Mesendoderm (in vitro differentiated cells): ENCODE data around the gene CD19.

Experiments
- DNase-seq: peaks from one replicate; pipeline ENCODE4 v3.0.0; 2013
- H2AK5ac ChIP-seq: 2 replicates; pipeline ENCODE4 v1.6.1; 2013; ENCODE audit warnings: low read length, inconsistent platforms
- H2BK120ac ChIP-seq: 2 replicates; pipeline ENCODE4 v1.6.1; 2013; ENCODE audit warnings: low read depth, mild to moderate bottlenecking, low read length, moderate library complexity, mixed read lengths
- H2BK15ac ChIP-seq: replicated peaks from 2 replicates; pipeline ENCODE4 v1.6.1; 2013; ENCODE audit warnings: low read depth, mild to moderate bottlenecking, moderate library complexity
- H2BK5ac ChIP-seq: 2 replicates; pipeline ENCODE4 v1.6.1; 2013; ENCODE audit warnings: low read length, inconsistent platforms
- H3K18ac ChIP-seq: 2 replicates; pipeline ENCODE4 v1.6.1; 2013; ENCODE audit warnings: mild to moderate bottlenecking, low read length, mixed read lengths
- H3K23ac ChIP-seq: one replicate; pipeline ENCODE4 v1.6.1; 2013; ENCODE audit warnings: low read length
- H3K27ac ChIP-seq: 2 replicates; pipeline ENCODE4 v1.5.1; 2013; ENCODE audit warnings: low read depth, mild to moderate bottlenecking, inconsistent platforms, low read length, moderate library complexity
- H3K27me3 ChIP-seq: 2 replicates; pipeline ENCODE4 v1.6.1; 2013; ENCODE audit warnings: low read length, control low read depth, mild to moderate bottlenecking, inconsistent platforms; ENCODE audit not compliant: insufficient read depth, poor library complexity
- H3K36me3 ChIP-seq: 2 replicates; pipeline ENCODE4 v1.6.1; 2013; ENCODE audit warnings: low read length, inconsistent platforms; ENCODE audit not compliant: control insufficient read depth, insufficient read depth
- H3K4ac ChIP-seq: one replicate; pipeline ENCODE4 v1.6.1; 2013; ENCODE audit warnings: low read depth, mild to moderate bottlenecking, low read length, moderate library complexity
- H3K4me1 ChIP-seq: 2 replicates; pipeline ENCODE4 v1.6.1; 2013; ENCODE audit warnings: low read depth, low read length, inconsistent platforms; ENCODE audit not compliant: control insufficient read depth
- H3K4me2 ChIP-seq: 2 replicates; pipeline ENCODE4 v1.6.1; 2013; ENCODE audit warnings: low read length
- H3K4me3 ChIP-seq: 2 replicates; pipeline ENCODE4 v1.5.1; 2013; ENCODE audit warnings: mild to moderate bottlenecking, low read length
- H3K56ac ChIP-seq: one replicate; pipeline ENCODE4 v1.6.1; 2013; ENCODE audit warnings: low read length
- H3K79me1 ChIP-seq: 2 replicates; pipeline ENCODE4 v1.6.1; 2013; ENCODE audit warnings: low read length, inconsistent platforms
- H3K79me2 ChIP-seq: 2 replicates; pipeline ENCODE4 v1.6.1; 2013; ENCODE audit warnings: mild to moderate bottlenecking, low read length; ENCODE audit not compliant: control insufficient read depth, insufficient read depth
- H3K9ac ChIP-seq: 2 replicates; pipeline ENCODE4 v1.6.1; 2013; ENCODE audit warnings: low read length, inconsistent platforms
- H4K5ac ChIP-seq: one replicate; pipeline ENCODE4 v1.6.1; 2013; ENCODE audit warnings: low read length
- H4K8ac ChIP-seq: one replicate; pipeline ENCODE4 v1.6.1; 2013; ENCODE audit warnings: low read depth, mild to moderate bottlenecking, control low read depth, low read length, moderate library complexity
- WGBS: extraction: QIAGEN DNeasy Blood & Tissue Kit; methylation state at CpG from one replicate; pipeline ENCODE4 v1.1.7; 2013; ENCODE audit warnings: low lambda C conversion rate, missing lambda C conversion rate; ENCODE audit not compliant: insufficient coverage; ENCODE audit errors: extremely low coverage; 5-methylcytosine and 5-hydroxymethylcytosine counted together

The CD19 gene

GRCh38 chr16:28898942-28899341 lies 32.8 kb upstream of the CD19 start:
- H4K5ac ChIP-seq, result no peak overlapping the region
- no peaks in the 10 kb centered on the region for H3K27me3 ChIP-seq
- no peaks in the 10 kb centered on the region for H3K36me3 ChIP-seq
- no peak overlapping the region for H3K4ac ChIP-seq
- no CpG with 5 or more reads among the region's 4 CpGs for WGBS
- H2BK5ac ChIP-seq, result no peak overlapping the region
- no peak overlapping the region for H3K18ac ChIP-seq
- H3K23ac ChIP-seq, result no peak overlapping the region
- no peaks in the 10 kb centered on the region for H3K4me1 ChIP-seq
- H3K27ac ChIP-seq, result no peak overlapping the region
- H2BK15ac ChIP-seq, result no peak overlapping the region
- H3K4me2 ChIP-seq, result no peak overlapping the region
- H3K56ac ChIP-seq, result no peak overlapping the region
- DNase-seq, result no peak
- H3K79me2 ChIP-seq, result no peaks in the 10 kb centered on the region
- no peak overlapping the region for H3K4me3 ChIP-seq
- no peak overlapping the region for H2BK120ac ChIP-seq
- H2AK5ac ChIP-seq, result no peak overlapping the region
- H3K79me1 ChIP-seq, result no peaks in the 10 kb centered on the region
- H3K9ac ChIP-seq, result no peak overlapping the region
- no peak overlapping the region for H4K8ac ChIP-seq

- H3K36me3 ChIP-seq, result no peaks in the 10 kb centered on the region
- no CpG with 5 or more reads among the region's 11 CpGs for WGBS
- no peak overlapping the region for H3K9ac ChIP-seq
- H4K8ac ChIP-seq, result no peak overlapping the region
- no peaks in the 10 kb centered on the region for H3K79me2 ChIP-seq
- no peak overlapping the region for H3K23ac ChIP-seq
- no peak overlapping the region for H3K18ac ChIP-seq
- no peaks in the 10 kb centered on the region for H3K79me1 ChIP-seq
- H2BK15ac ChIP-seq, result no peak overlapping the region
- no peaks in the 10 kb centered on the region for H3K4me1 ChIP-seq
- H2BK120ac ChIP-seq, result no peak overlapping the region
- H2BK5ac ChIP-seq, result no peak overlapping the region
- H3K27me3 ChIP-seq, result no peaks in the 10 kb centered on the region
- DNase-seq, result no peak
- H3K56ac ChIP-seq, result no peak overlapping the region
- H4K5ac ChIP-seq, result no peak overlapping the region
- no peak overlapping the region for H3K4me2 ChIP-seq
- H3K4ac ChIP-seq, result no peak overlapping the region
- H3K27ac ChIP-seq, result no peak overlapping the region
- H2AK5ac ChIP-seq, result no peak overlapping the region
- H3K4me3 ChIP-seq, result no peak overlapping the region
Observed at GRCh38 chr16:28899882-28900590, 31.7 kb upstream of the CD19 start.

- no peaks in the 10 kb centered on the region for H3K36me3 ChIP-seq
- no peak overlapping the region for H3K56ac ChIP-seq
- no peak overlapping the region for H2BK15ac ChIP-seq
- H2AK5ac ChIP-seq, result no peak overlapping the region
- H4K5ac ChIP-seq, result no peak overlapping the region
- no peak overlapping the region for H3K4ac ChIP-seq
- no peak overlapping the region for H3K4me3 ChIP-seq
- no peaks in the 10 kb centered on the region for H3K4me1 ChIP-seq
- no peak overlapping the region for H3K27ac ChIP-seq
- no peak overlapping the region for H2BK120ac ChIP-seq
- H3K27me3 ChIP-seq, result no peaks in the 10 kb centered on the region
- no peak overlapping the region for H3K23ac ChIP-seq
- H3K9ac ChIP-seq, result no peak overlapping the region
- DNase-seq, result no peak
- H3K4me2 ChIP-seq, result no peak overlapping the region
- no peak overlapping the region for H2BK5ac ChIP-seq
- WGBS, result no CpG with 5 or more reads among the region's 25 CpGs
- H4K8ac ChIP-seq, result no peak overlapping the region
- H3K18ac ChIP-seq, result no peak overlapping the region
- H3K79me2 ChIP-seq, result no peaks in the 10 kb centered on the region
- no peaks in the 10 kb centered on the region for H3K79me1 ChIP-seq
Observed at GRCh38 chr16:28900601-28901000, 31.2 kb upstream of the CD19 start.

GRCh38 chr16:28901862-28902261 lies 29.9 kb upstream of the CD19 start:
- H3K4me1 ChIP-seq, result no peaks in the 10 kb centered on the region
- no peaks in the 10 kb centered on the region for H3K79me2 ChIP-seq
- H3K18ac ChIP-seq, result no peak overlapping the region
- no peaks in the 10 kb centered on the region for H3K79me1 ChIP-seq
- H3K27me3 ChIP-seq, result no peaks in the 10 kb centered on the region
- no peak overlapping the region for H3K4me3 ChIP-seq
- H2AK5ac ChIP-seq, result no peak overlapping the region
- no peak overlapping the region for H4K5ac ChIP-seq
- H3K36me3 ChIP-seq, result no peaks in the 10 kb centered on the region
- H3K4me2 ChIP-seq, result no peak overlapping the region
- DNase-seq, result no peak
- no peak overlapping the region for H3K23ac ChIP-seq
- no peak overlapping the region for H2BK120ac ChIP-seq
- WGBS, result no CpG with 5 or more reads among the region's 15 CpGs
- no peak overlapping the region for H3K9ac ChIP-seq
- no peak overlapping the region for H3K4ac ChIP-seq
- H3K56ac ChIP-seq, result no peak overlapping the region
- no peak overlapping the region for H2BK15ac ChIP-seq
- no peak overlapping the region for H2BK5ac ChIP-seq
- H4K8ac ChIP-seq, result no peak overlapping the region
- no peak overlapping the region for H3K27ac ChIP-seq

- Histone ChIP-seq H3K27ac (no peak overlapping the region), H2BK5ac (no peak overlapping the region), H2BK120ac (no peak overlapping the region), H3K56ac (no peak overlapping the region), H2BK15ac (no peak overlapping the region), H3K4me3 (no peak overlapping the region), H3K18ac (no peak overlapping the region), H2AK5ac (no peak overlapping the region), H4K8ac (no peak overlapping the region), H4K5ac (no peak overlapping the region), H3K23ac (no peak overlapping the region), H3K4ac (no peak overlapping the region), H3K27me3 (no peaks in the 10 kb centered on the region), H3K9ac (no peak overlapping the region), H3K79me2 (no peaks in the 10 kb centered on the region), H3K36me3 (no peaks in the 10 kb centered on the region), H3K4me1 (no peaks in the 10 kb centered on the region), H3K4me2 (no peak overlapping the region), H3K79me1 (no peaks in the 10 kb centered on the region)
- no CpG with 5 or more reads among the region's 11 CpGs for WGBS
- no peak for DNase-seq
Observed at GRCh38 chr16:28902909-28903308, 28.9 kb upstream of the CD19 start.
